Neural progenitor cell (in vitro differentiated cells): ENCODE measurements around the gene ABHD11. TPM values are rescaled to one million over a fixed set of nuclear protein-coding genes. Genes with fewer than 3 reads are reported as not detected.
"Not testable (repeated sequence)": the region's sequence is repeated elsewhere in the genome, so short reads cannot be mapped to it uniquely, and the experiment has no call there.

Experiments
- DNase-seq: peaks from one replicate; pipeline ENCODE4 v3.0.0-alpha.2; 2016; ENCODE audit warnings: low spot score
- H2AFZ ChIP-seq: fragments of 200-600 bp; sonication (generic); replicated peaks from 2 replicates; pipeline ENCODE4 v1.6.1; 2016; ENCODE audit warnings: antibody characterized with exemption
- H3F3A ChIP-seq: fragments of 200-600 bp; sonication (generic); 2 replicates; pipeline ENCODE4 v1.6.1; 2016; ENCODE audit warnings: antibody characterized with exemption, low read depth
- H3K27ac ChIP-seq: fragments of 200-600 bp; sonication (generic); 2 replicates; pipeline ENCODE4 v1.5.1; 2016; ENCODE audit warnings: mild to moderate bottlenecking
- H3K27me3 ChIP-seq: fragments of 200-600 bp; sonication (generic); 2 replicates; pipeline ENCODE4 v1.6.1; 2016; ENCODE audit warnings: mild to moderate bottlenecking, moderate library complexity
- H3K36me3 ChIP-seq: fragments of 200-600 bp; sonication (generic); 2 replicates; pipeline ENCODE4 v1.5.1; 2016
- H3K4me1 ChIP-seq: fragments of 200-600 bp; sonication (generic); 2 replicates; pipeline ENCODE4 v1.6.1; 2016; ENCODE audit warnings: mixed run types
- H3K4me2 ChIP-seq: fragments of 200-600 bp; sonication (generic); 2 replicates; pipeline ENCODE4 v1.6.1; 2016
- H3K4me3 ChIP-seq: fragments of 200-600 bp; sonication (generic); 2 replicates; pipeline ENCODE4 v1.5.1; 2016
- H3K79me2 ChIP-seq: fragments of 200-600 bp; sonication (generic); 2 replicates; pipeline ENCODE4 v1.6.1; 2016; ENCODE audit warnings: low read depth
- H3K9ac ChIP-seq: fragments of 200-600 bp; sonication (generic); 2 replicates; pipeline ENCODE4 v1.6.1; 2016
- H3K9me3 ChIP-seq: fragments of 200-600 bp; sonication (generic); 2 replicates; pipeline ENCODE4 v1.5.1; 2016; ENCODE audit warnings: low read depth
- H4K20me1 ChIP-seq: fragments of 200-600 bp; sonication (generic); 2 replicates; pipeline ENCODE4 v1.6.1; 2016; ENCODE audit warnings: low read depth
- H3K27ac Mint-ChIP-seq: 3 replicates; pipeline ENCODE4 v1.8.0; 2021; ENCODE audit warnings: mixed read lengths
- H3K27me3 Mint-ChIP-seq: 2 replicates; pipeline ENCODE4 v1.8.0; 2022; ENCODE audit warnings: low read depth, mild to moderate bottlenecking, inconsistent platforms, moderate library complexity, mixed read lengths; ENCODE audit not compliant: insufficient read depth
- H3K36me3 Mint-ChIP-seq: 3 replicates; pipeline ENCODE4 v1.8.0; 2021; ENCODE audit warnings: mixed read lengths
- H3K4me1 Mint-ChIP-seq: 3 replicates; pipeline ENCODE4 v1.8.0; 2021; ENCODE audit warnings: mixed read lengths
- H3K4me3 Mint-ChIP-seq: 3 replicates; pipeline ENCODE4 v1.8.0; 2021; ENCODE audit warnings: mild to moderate bottlenecking, moderate library complexity, mixed read lengths
- H3K9me3 Mint-ChIP-seq: 3 replicates; pipeline ENCODE4 v1.8.0; 2020; ENCODE audit warnings: mixed read lengths
- CTCF ChIP-seq: fragments of 200-600 bp; sonication (generic); IDR thresholded peaks from 2 replicates; pipeline ENCODE4 v1.5.1; 2017; ENCODE audit warnings: antibody characterized with exemption, mild to moderate bottlenecking
- EZH2 ChIP-seq: fragments of 200-600 bp; sonication (generic); IDR thresholded peaks from 2 replicates; pipeline ENCODE4 v1.6.1; 2017; ENCODE audit warnings: antibody characterized with exemption, mild to moderate bottlenecking, moderate library complexity
- EZH2phosphoT487 ChIP-seq: fragments of 200-600 bp; sonication (generic); IDR thresholded peaks from 2 replicates; pipeline ENCODE4 v1.6.1; 2017; ENCODE audit warnings: antibody characterized with exemption
- total RNA-seq: library from RNA; depleted of rRNA; stranded (reverse); fragments of >200 nt; gene quantifications from 2 replicates; pipeline ENCODE4 v1.2.3, GENCODE V29; 2015; ENCODE audit warnings: low replicate concordance

Gene ABHD11, protein sequence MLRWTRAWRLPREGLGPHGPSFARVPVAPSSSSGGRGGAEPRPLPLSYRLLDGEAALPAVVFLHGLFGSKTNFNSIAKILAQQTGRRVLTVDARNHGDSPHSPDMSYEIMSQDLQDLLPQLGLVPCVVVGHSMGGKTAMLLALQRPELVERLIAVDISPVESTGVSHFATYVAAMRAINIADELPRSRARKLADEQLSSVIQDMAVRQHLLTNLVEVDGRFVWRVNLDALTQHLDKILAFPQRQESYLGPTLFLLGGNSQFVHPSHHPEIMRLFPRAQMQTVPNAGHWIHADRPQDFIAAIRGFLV
- total RNA-seq: 9.3 and 15.1 TPM in 2 replicates

DNA sequence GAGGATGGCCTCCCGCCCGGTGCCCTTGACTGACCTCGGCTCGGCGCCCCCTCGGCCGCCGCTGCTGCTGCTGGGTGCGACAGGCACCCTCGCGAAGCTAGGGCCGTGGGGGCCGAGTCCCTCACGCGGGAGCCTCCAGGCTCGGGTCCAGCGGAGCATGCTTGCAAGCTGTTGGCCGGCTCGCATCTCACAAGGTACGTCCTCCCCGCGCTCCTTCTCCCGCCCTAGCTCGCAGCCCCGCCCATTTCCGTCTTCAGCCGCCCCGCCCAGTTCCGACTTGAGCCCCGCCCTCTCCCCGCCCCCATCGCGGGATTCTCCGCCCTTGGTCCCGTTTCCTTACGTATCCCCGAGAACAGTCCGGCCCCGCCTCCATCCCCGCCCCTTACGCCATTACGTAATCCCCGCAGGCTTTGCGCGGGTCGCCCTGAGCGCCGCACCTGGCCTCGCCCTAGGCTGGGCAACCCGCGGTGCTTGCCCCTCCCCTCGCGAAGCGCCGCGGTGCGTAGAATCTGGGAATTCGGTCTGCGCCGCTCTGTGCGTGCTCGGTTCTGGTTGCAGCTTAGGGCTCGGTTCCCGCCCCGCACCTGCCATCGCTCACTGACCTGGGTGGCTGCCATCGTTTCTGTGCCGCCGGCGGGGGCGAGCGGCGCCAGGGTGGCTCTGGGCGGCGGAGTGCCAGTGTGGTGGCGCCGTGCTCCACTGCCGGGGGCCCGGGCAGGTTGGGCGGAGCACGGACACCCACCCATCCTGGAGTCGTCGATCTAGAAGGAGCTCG is at the start of gene ABHD11:
ABHD11 (minus strand) TSS at position 191 of the 775 bp plus-strand sequence; CDS start at position 159, 32 bp downstream.
- Histone ChIP-seq H3F3A (peaks cover 43% of the 10 kb centered on the region), H2AFZ (peak within 1 kb of the TSS; percentile 59), H3K36me3 (no peaks in the 10 kb centered on the region), H4K20me1 (peaks cover 7% of the 10 kb centered on the region), H3K4me2 (peak within 1 kb of the TSS; percentile 91), H3K27me3 (no peaks in the 10 kb centered on the region), H3K4me3 (peak within 1 kb of the TSS; percentile 67), H3K9me3 (no peaks in the 10 kb centered on the region), H3K4me1 (peaks cover 31% of the 10 kb centered on the region), H3K79me2 (peaks cover 5% of the 10 kb centered on the region), H3K27ac (peak within 1 kb of the TSS; percentile 48), H3K9ac (peak within 1 kb of the TSS; percentile 50)
- Mint-ChIP-seq H3K27me3 (peaks cover 23% of the 10 kb centered on the region), H3K4me1 (peaks cover 46% of the 10 kb centered on the region), H3K4me3 (peak within 1 kb of the TSS; percentile 93), H3K9me3 (no peaks in the 10 kb centered on the region), H3K36me3 (peaks cover 2% of the 10 kb centered on the region), H3K27ac (peak within 1 kb of the TSS; percentile 93)
- peak; percentile 97 for DNase-seq
- TF ChIP-seq EZH2phosphoT487 (no peak), EZH2 (no peak), CTCF (no peak)

- not testable (repeated sequence) for H3K27ac ChIP-seq, H3K36me3 ChIP-seq, H3K4me3 ChIP-seq, H3K9ac ChIP-seq, DNase-seq, H3K4me1 ChIP-seq, H4K20me1 ChIP-seq, H3K27ac Mint-ChIP-seq, H3K9me3 ChIP-seq, H3K4me1 Mint-ChIP-seq, H3K36me3 Mint-ChIP-seq, H3K27me3 ChIP-seq, H3F3A ChIP-seq, H2AFZ ChIP-seq, H3K4me3 Mint-ChIP-seq, H3K27me3 Mint-ChIP-seq, H3K79me2 ChIP-seq, H3K4me2 ChIP-seq
- H3K9me3 Mint-ChIP-seq: peaks cover 19% of the 10 kb centered on the region
These were observed 49.1 kb upstream of the ABHD11 start for GRCh38 chr7:73787786-73788048.

- Mint-ChIP-seq H3K4me3 (no peak overlapping the region), H3K4me1 (no peaks in the 10 kb centered on the region), H3K27ac (no peak overlapping the region), H3K9me3 (peaks cover 18% of the 10 kb centered on the region), H3K27me3 (peaks cover 2% of the 10 kb centered on the region), H3K36me3 (no peaks in the 10 kb centered on the region)
- Histone ChIP-seq H3K79me2 (no peaks in the 10 kb centered on the region), H3K36me3 (no peaks in the 10 kb centered on the region), H2AFZ (no peak overlapping the region), H3K27me3 (no peaks in the 10 kb centered on the region), H3K4me2 (no peak overlapping the region), H3K9me3 (no peaks in the 10 kb centered on the region), H4K20me1 (no peaks in the 10 kb centered on the region), H3K4me3 (no peak overlapping the region), H3K9ac (no peak overlapping the region), H3K4me1 (no peaks in the 10 kb centered on the region), H3F3A (no peaks in the 10 kb centered on the region), H3K27ac (no peak overlapping the region)
- TF ChIP-seq EZH2 (no peak), CTCF (no peak), EZH2phosphoT487 (no peak)
- DNase-seq: no peak
These were observed 48.0 kb upstream of the ABHD11 start for GRCh38 chr7:73786588-73786987.

GRCh38 chr7:73779517-73779916 is 40.9 kb upstream of the ABHD11 start:
- Mint-ChIP-seq H3K27me3 (peaks cover 3% of the 10 kb centered on the region), H3K4me3 (no peak overlapping the region), H3K27ac (no peak overlapping the region), H3K9me3 (peaks cover 12% of the 10 kb centered on the region), H3K36me3 (peaks cover 2% of the 10 kb centered on the region), H3K4me1 (no peaks in the 10 kb centered on the region)
- Histone ChIP-seq H3K79me2 (no peaks in the 10 kb centered on the region), H3F3A (no peaks in the 10 kb centered on the region), H3K36me3 (no peaks in the 10 kb centered on the region), H3K27me3 (no peaks in the 10 kb centered on the region), H3K4me1 (no peaks in the 10 kb centered on the region), H3K27ac (no peak overlapping the region), H3K9ac (no peak overlapping the region), H3K4me2 (no peak overlapping the region), H2AFZ (no peak overlapping the region), H4K20me1 (no peaks in the 10 kb centered on the region), H3K9me3 (no peaks in the 10 kb centered on the region), H3K4me3 (no peak overlapping the region)
- no peak for TF ChIP-seq EZH2
- DNase-seq: no peak
